Muscle layer of duodenum (tissue), 2 donors: Measurements from ENCODE around the gene GRB10.
A peak's percentile ranks its signal among the peaks of the same experiment; 100 is the strongest.

Experiments used
- H3K27ac ChIP-seq: one replicate; pipeline ENCODE4 v1.7.0; 2013; ENCODE audit warnings: mild to moderate bottlenecking, low read length
- H3K27me3 ChIP-seq: one replicate; pipeline ENCODE4 v1.7.0; 2013; ENCODE audit warnings: low read depth, mild to moderate bottlenecking, control low read depth, low read length
- H3K36me3 ChIP-seq, 2 donors: one replicate each; pipeline ENCODE4 v1.7.0; 2013; ENCODE audit warnings: low read length in 2 of 2, control low read depth in 1 of 2, mild to moderate bottlenecking in 1 of 2; ENCODE audit not compliant: insufficient read depth in 2 of 2, control insufficient read depth in 1 of 2
- H3K4me1 ChIP-seq, 2 donors: one replicate each; pipeline ENCODE4 v1.7.0; 2013; ENCODE audit warnings: low read length in 2 of 2, mild to moderate bottlenecking in 2 of 2, control low read depth in 1 of 2, moderate library complexity in 1 of 2; ENCODE audit not compliant: insufficient read depth in 2 of 2, control insufficient read depth in 1 of 2
- H3K4me3 ChIP-seq, 2 donors: one replicate each; pipeline ENCODE4 v1.7.0; 2013; ENCODE audit warnings: low read length in 2 of 2, low read depth in 1 of 2, mild to moderate bottlenecking in 1 of 2
- H3K9me3 ChIP-seq, 2 donors: one replicate each; pipeline ENCODE4 v1.7.0; 2013; ENCODE audit warnings: low read length in 2 of 2, control low read depth in 1 of 2, mild to moderate bottlenecking in 1 of 2; ENCODE audit not compliant: control insufficient read depth in 1 of 2
- donor health status: healthy.

The GRB10 gene

GRCh38 chr7:50657341-50657873, 125.3 kb downstream of the GRB10 start:
- Histone ChIP-seq H3K27me3 (no peaks in the 10 kb centered on the region), H3K9me3 (no peaks in the 10 kb centered on the region), H3K4me1 (peaks cover 0 to 34% of the 10 kb centered on the region in 2 donors), H3K4me3 (no peak overlapping the region), H3K36me3 (peaks cover 0 to 18% of the 10 kb centered on the region in 2 donors), H3K27ac (peak overlapping the region; percentile 68)

- H3K4me3 ChIP-seq: no peak overlapping the region
- H3K9me3 ChIP-seq: no peaks in the 10 kb centered on the region
- H3K4me1 ChIP-seq: peaks cover 0 to 23% of the 10 kb centered on the region in 2 donors
- peak overlapping the region; percentile 42 for H3K27ac ChIP-seq
- H3K36me3 ChIP-seq: peaks cover 0 to 11% of the 10 kb centered on the region in 2 donors
- no peaks in the 10 kb centered on the region for H3K27me3 ChIP-seq
Measured at GRCh38 chr7:50656141-50656895, 126.4 kb downstream of the GRB10 start.

- Histone ChIP-seq H3K9me3 (no peaks in the 10 kb centered on the region), H3K4me3 (no peak overlapping the region), H3K27ac (no peak overlapping the region), H3K27me3 (no peaks in the 10 kb centered on the region), H3K36me3 (peaks cover 0 to 4% of the 10 kb centered on the region in 2 donors), H3K4me1 (peaks cover 0 to 15% of the 10 kb centered on the region in 2 donors)
Measured at GRCh38 chr7:50655490-50655889, 127.2 kb downstream of the GRB10 start.

GRCh38 chr7:50655020-50655419, 127.7 kb downstream of the GRB10 start:
- Histone ChIP-seq H3K9me3 (no peaks in the 10 kb centered on the region), H3K4me3 (no peak overlapping the region), H3K27me3 (no peaks in the 10 kb centered on the region), H3K27ac (no peak overlapping the region), H3K36me3 (no peaks in the 10 kb centered on the region), H3K4me1 (peaks cover 0 to 13% of the 10 kb centered on the region in 2 donors)

- peak overlapping the region; percentile 43 for H3K27ac ChIP-seq
- H3K4me1 ChIP-seq: peaks cover 0 to 13% of the 10 kb centered on the region in 2 donors
- H3K27me3 ChIP-seq: no peaks in the 10 kb centered on the region
- H3K9me3 ChIP-seq: no peaks in the 10 kb centered on the region
- H3K4me3 ChIP-seq: no peak overlapping the region
- H3K36me3 ChIP-seq: no peaks in the 10 kb centered on the region
Measured at GRCh38 chr7:50653981-50654425, 128.7 kb downstream of the GRB10 start.

GRCh38 chr7:50653126-50653864, 129.4 kb downstream of the GRB10 start:
- Histone ChIP-seq H3K36me3 (no peaks in the 10 kb centered on the region), H3K27ac (peak overlapping the region; percentile 74), H3K4me1 (peaks cover 0 to 13% of the 10 kb centered on the region in 2 donors), H3K4me3 (no peak overlapping the region), H3K27me3 (no peaks in the 10 kb centered on the region), H3K9me3 (no peaks in the 10 kb centered on the region)

GRCh38 chr7:50652400-50653125, 130.1 kb downstream of the GRB10 start:
- no peaks in the 10 kb centered on the region for H3K27me3 ChIP-seq
- H3K4me3 ChIP-seq: no peak overlapping the region
- H3K36me3 ChIP-seq: no peaks in the 10 kb centered on the region
- H3K4me1 ChIP-seq: peaks cover 0 to 6% of the 10 kb centered on the region in 2 donors
- H3K27ac ChIP-seq: peak overlapping the region; percentile 74
- H3K9me3 ChIP-seq: no peaks in the 10 kb centered on the region

GRCh38 chr7:50651271-50651989, 131.3 kb downstream of the GRB10 start:
- no peaks in the 10 kb centered on the region for H3K36me3 ChIP-seq
- no peaks in the 10 kb centered on the region for H3K9me3 ChIP-seq
- peak overlapping the region; percentile 74 for H3K27ac ChIP-seq
- no peaks in the 10 kb centered on the region for H3K27me3 ChIP-seq
- no peak overlapping the region for H3K4me3 ChIP-seq
- peaks cover 0 to 5% of the 10 kb centered on the region in 2 donors for H3K4me1 ChIP-seq

- Histone ChIP-seq H3K27me3 (no peaks in the 10 kb centered on the region), H3K9me3 (no peaks in the 10 kb centered on the region), H3K4me1 (peaks cover 0 to 5% of the 10 kb centered on the region in 2 donors), H3K27ac (no peak overlapping the region), H3K36me3 (no peaks in the 10 kb centered on the region), H3K4me3 (no peak overlapping the region)
Measured at GRCh38 chr7:50650057-50650664, 132.5 kb downstream of the GRB10 start.

- no peaks in the 10 kb centered on the region for H3K36me3 ChIP-seq
- no peaks in the 10 kb centered on the region for H3K27me3 ChIP-seq
- no peak overlapping the region for H3K4me3 ChIP-seq
- H3K27ac ChIP-seq: no peak overlapping the region
- no peaks in the 10 kb centered on the region for H3K9me3 ChIP-seq
- peaks cover 0 to 5% of the 10 kb centered on the region in 2 donors for H3K4me1 ChIP-seq
Measured at GRCh38 chr7:50649259-50649885, 133.3 kb downstream of the GRB10 start.
